Skin of body (tissue), 2 donors: ENCODE results near the gene SMIM36. TPM values are rescaled to one million over a fixed set of nuclear protein-coding genes. Genes with fewer than 3 reads are reported as not detected.
"Not testable (repeated sequence)": the region's sequence is repeated elsewhere in the genome, so short reads cannot be mapped to it uniquely, and the experiment has no call there.

ENCODE experiments used
- DNase-seq: peaks from one replicate; lab custom pipeline; 2025; lab: John Stamatoyannopoulos, UW
- total RNA-seq: library from RNA; depleted of rRNA; stranded (reverse); fragments of >200 nt; gene quantifications from one replicate; pipeline ENCODE4 v1.2.3, GENCODE V29; 2014

Gene SMIM36
- total RNA-seq, 1 donor from 2014 or later = not detected

DNA sequence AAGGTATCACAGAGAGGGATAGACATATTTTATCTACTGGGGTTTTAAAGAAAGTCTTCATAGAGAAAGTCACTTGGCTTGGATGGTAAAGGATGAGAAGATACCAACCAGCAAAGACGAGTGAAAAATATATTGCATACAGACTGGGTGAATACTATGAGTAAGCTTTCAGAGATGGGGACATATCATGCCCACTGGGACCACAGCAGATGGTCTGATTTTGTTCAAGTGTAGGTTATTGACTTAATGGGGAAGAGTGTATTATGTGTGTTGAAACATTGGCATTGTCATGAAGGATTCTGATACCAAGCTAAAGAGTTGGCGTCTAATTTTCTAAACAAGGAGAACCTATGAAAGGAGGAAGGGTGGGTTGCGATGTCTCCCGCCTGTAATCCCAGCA is 75.8 kb downstream of the SMIM36 start:
- no peak for DNase-seq

DNA sequence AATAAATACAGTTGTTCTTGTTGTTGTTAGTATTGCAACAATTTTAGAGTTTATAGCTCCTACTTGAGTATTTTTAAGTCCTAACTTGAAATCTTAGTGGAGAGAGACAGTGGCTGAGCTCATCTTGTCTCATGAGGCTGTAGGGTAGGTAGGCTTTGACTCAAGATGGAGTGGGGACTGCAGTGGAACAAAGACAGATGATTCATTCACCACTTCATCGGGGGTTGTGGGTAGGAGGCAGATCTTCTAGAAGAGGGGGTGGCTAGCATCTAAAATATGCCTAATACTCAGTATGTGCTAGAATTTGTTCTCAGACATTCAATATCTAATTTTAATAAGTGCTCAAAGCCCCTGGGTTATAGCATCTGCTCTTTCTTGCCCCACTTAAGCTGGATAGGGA is 76.5 kb downstream of the SMIM36 start:
- DNase-seq = no peak

DNA sequence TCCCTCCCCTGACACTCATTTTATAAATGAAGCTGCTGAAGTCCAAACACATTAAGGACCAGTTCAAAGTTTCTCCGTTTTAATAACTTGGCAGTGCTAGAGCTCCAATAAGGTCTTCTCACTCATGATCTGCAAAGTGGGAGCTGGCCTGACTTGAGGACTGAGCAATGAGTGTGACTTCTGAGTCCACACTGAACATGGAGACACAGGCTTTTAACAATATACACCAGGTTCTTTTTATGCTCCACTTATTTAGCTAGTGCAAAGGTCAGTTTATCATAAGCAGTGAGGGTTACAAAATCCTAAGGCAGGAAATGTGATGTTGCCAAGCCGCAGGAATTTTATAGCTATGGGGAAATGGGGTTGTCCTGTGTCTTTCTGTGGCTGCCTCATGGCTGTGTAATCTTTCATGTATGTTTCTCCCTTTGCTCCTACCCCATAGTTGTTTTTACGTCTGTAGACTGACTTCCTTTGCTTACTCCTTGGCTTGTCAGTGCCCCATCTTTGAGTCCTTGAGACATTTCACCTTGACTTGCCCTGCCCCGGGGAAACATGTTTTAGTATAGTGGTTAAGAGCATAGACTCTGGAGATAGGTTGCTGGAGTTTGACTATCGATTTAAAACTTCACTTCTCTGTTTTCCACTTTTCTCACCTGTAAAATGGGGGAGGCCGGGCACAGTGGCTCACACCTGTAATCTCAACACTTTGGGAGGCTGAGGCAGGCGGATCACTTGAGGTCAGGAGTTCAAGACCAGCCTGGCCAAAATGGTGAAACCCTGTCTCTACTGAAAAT is 77.4 kb downstream of the SMIM36 start:
- DNase-seq = peak; percentile 32

DNA sequence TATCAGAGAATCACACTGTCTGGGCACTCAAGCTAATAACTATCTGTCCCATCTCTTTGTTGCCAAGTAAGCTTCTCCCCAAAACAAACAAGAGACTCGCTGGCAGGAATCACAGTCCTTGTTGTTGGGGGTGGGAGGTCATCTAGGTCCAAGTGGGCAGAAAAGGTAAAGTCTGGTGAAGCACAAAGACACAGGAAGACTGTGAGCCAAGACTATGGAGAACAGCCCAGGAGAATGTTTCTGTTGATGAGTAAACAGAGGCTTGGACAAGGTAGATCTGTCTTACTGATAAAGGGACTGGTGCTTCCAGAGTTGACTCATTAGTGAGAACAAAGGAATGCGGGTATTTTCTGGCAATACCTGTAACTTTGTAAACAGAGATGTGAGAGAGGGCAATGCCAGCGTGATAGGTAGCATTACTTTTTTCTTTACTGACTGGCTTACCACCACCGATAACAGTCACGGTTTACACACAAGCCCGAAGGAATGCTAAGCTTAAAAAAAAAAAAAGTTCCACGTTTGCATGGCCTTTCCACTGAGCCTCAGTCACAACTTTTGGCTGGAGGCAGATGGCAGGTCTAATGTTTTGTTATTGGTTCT is 78.1 kb downstream of the SMIM36 start:
- DNase-seq = no peak

DNA sequence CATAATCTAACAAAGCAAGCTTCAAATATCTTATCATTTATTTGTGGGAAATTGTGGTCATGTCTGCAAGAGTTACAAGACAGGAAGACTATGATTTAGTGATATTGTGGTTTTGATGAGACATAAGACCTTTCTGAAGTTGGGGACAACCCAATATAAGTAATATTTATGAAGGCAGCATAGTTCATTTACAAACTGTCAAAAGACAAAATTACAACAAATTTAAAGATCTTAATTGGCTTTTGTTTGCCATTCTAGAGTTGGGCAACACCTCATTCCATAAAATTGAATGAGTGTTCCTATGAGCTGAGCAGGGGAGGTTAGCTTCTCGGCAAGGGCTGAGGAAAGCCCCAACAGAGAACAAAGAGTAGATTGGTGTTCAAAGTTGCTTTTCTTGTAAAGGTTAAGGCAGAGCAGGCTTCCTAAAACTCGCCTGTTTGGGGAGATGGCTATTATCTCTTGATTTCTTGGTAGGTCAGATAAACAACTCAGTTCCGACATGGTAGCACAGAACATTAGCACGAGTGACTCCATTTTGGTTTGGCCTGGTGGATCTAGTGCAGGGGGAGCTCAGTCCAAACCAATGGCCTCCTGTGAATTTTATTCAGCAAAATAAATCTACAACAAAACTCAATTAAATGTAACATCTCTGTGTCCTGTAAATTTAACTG is 78.8 kb downstream of the SMIM36 start:
- DNase-seq = no peak

DNA sequence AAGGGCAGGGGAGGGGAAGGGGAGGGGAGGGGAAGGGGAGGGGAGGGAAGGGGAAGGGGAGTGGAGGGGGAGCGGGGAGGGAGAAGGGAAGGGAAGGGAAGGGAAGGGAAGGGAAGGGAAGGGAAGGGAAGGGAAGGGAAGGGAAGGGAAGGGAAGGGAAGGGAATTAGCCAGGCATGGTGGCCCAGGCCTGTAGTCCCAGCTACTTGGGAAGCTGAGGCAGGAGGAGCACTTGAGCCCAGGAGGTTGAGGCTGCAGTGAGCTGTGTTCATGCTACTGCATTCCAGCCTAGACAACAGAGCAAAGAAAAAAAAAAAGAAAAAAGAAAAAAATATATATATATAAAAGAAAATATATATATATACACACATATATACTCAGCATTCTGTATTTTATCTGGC is 79.3 kb downstream of the SMIM36 start:
- DNase-seq = not testable (repeated sequence)

DNA sequence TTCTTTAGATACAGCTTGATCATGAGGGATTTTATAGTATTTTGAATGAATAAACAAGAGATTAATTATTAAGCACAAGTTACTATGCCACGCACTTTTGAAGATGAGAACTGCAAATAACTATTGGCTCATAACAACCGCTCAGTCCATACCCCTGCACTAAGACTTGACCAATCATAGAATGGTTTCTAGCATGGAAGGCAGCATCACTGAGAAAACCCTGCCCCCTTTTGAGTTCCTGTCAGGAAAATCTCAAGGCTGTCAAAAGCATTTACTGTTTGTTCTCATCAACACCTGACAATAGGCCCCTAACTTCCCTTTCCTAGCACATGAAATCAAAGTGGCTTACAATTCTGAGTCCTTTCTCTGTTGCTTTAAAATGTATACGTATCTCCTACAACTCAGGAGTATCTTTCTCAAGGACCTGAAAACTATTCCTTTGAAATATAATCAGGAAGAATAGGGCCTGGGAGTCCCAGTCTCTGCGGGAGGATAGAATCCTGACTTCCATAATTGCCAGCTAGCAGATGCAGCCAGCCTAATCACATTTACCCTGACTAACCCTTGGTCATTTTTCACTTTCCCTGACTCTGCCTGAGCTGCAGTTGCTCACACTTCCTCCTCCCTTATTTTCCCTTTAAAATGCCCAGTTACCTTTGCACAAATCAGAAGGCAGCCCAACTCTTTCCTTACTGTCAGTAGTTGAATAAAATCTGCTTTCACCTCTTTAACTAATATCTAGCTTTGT is 80.5 kb downstream of the SMIM36 start:
- no peak for DNase-seq

DNA sequence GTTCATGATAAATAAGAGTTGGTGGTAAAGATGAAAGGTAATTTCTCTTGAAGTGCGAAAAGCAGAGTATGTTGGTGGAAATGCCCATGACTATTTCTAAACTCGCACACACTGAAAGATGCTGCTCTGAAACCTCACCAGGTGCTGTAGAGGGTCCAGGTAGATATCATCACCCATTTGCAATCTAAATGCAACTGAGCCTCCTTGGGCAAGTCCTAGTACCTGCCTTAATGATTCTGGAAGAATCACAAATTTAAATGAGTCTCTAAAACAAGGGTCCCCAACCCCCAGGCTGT is 83.7 kb downstream of the SMIM36 start:
- no peak for DNase-seq

DNA sequence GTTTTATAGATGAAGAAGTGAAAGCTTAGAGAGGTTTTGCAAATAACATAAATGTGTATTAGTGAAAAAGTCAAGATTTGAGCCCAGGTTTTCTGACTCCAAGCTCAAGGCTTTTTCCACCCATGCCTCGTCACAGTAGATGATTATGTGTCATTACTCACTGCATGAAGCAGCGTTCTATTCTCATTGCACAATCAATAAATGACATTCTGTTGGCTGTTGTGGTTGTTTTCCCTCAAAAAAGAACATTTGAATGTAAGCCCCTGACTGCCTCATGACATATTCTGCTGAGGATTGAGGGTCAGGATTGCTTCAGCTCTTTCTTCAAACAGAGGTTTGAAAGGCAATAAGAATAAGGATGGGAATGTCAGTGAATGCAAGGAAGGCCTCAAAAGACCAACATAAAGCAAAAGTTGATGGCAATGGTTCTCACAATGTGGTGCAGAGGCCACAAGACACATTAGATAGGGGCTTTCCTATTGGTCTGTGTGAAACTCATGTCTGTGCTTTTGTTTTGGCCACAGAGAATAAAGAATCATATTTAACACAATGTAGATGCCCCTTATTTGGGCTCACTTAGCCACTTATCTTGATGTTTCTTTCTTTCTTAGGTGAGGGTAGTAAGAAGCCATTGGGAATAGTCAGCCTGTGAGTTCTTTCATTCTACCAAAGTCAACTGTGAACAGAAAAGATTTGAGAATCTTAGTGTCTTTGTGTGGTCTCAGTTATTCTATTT is 84.2 kb downstream of the SMIM36 start:
- DNase-seq = no peak

DNA sequence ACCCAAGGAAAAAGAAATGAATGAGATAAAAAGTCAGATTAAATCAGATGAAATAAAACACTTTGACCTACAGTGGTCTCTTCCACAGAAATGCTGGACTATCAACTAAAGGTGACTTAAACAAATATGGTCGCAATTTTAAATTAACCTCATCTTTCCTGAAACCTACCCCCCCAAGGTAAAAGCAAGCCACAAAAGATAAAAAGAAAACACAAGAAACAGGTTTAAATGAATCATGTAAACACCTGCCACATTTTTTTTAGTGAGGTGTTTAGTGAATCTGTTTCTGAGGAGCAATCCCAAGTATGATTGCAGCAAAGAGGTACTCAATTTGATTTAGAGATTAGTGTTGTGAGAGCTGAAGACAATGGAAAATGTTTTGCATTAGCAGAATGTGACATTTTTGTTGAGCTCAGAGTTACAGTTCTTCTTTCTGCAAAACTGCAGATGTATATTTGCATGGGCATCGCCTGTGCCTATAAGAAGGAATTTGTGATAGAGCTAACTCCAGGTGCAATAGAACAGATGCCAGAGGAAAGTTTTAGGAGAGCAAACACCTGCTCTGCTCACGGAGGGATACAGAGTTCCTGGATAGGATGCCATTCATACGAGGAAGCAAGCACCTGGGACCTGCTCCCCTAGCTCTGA is 86.2 kb downstream of the SMIM36 start:
- DNase-seq = no peak

DNA sequence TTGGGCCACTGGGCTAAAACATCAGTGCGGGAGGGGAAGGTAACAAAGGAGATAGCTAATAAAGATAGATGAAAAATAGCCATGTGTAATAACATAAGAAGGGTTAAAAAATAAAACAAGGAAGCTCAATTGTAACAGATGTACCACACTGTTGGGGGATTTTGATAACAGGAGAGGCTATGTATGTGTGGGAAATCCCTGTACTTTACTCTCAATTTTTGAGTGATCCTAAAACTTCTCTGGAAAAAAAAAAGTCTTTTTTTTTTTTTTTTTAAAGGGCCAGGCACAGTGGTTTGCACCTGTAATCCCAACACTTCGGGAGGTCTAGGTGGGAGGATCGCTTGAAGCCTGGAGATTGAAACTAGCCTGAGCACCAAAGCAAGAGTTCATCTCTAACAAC is 87.7 kb downstream of the SMIM36 start:
- no peak for DNase-seq

DNA sequence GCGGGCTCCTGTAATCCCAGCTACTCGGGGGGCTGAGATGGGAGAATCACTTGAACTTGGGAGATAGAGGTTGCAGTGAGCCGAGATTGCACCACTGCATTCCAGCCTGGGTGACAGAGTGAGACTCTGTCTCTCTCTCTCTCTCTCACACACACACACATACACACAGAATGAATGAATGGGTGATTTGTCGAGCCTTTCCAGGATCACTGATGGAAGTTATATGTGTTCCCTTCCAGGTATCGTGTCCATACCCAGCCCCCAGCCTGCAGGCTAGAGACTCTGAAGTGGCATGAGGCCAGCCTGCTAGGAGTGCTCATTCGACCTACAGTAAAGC is 88.5 kb downstream of the SMIM36 start:
- DNase-seq = not testable (repeated sequence)

DNA sequence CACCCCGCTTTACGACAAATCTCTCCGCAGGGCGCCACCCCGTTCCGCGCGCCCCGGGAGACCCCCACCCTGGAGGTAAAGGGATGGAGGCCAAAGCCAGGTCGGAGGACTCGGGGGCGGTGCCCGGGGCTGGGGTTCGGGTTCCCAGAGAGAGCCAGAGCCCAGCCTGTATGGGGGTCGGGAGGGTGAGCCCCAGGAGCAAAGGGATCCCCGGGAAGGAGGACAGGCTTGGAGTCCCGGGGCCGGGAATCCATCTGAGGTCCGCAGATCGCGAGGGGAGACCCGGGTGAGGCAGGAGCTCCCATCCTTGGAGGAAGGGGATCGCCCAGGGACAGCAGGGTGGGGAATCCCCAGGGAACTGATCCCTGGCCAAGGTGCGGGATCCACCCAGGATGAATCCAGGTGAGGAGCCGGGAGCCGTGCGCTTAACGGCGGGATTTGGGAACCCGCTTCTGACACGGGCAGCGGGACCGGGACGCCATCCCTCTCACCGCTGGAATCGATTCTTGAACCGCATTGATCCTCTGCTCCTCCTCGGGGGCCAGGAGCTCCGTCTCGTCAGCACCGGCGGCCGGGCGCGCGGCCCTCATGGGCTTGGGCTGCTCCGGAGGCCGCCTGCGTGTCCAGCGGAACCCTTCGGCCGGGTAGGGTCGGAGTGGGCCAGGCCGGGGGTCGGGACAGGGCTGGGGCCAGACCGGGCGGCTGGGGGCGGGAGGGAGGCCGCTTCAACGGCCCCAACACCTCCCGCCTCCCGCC is 89.9 kb downstream of the SMIM36 start, which contains the start of gene MMD:
Gene MMD (minus strand): TSS at position 657 of the 756 bp plus-strand sequence. CDS start 140 bp downstream, at position 517.
- DNase-seq = no peak

DNA sequence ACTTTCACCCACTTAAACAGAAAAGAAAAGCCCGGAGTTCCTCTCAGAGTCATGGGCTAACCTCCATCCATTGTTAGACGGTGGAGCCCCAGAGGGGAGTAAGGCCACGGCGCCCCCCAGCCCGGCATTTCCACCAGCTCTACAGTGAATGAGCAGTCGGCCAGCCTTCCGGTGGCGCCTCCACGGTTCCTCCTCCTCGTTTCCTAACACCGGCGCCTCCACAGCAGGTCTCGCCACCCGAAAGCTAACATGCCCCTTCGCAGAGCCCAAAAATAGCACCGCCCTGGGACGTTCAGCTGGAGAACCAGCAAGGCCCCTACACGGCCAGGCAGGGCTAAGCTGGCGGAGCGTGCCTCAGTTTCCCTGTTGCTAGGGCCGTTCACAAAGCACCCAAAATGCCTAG is 90.5 kb downstream of the SMIM36 start:
- no peak for DNase-seq

DNA sequence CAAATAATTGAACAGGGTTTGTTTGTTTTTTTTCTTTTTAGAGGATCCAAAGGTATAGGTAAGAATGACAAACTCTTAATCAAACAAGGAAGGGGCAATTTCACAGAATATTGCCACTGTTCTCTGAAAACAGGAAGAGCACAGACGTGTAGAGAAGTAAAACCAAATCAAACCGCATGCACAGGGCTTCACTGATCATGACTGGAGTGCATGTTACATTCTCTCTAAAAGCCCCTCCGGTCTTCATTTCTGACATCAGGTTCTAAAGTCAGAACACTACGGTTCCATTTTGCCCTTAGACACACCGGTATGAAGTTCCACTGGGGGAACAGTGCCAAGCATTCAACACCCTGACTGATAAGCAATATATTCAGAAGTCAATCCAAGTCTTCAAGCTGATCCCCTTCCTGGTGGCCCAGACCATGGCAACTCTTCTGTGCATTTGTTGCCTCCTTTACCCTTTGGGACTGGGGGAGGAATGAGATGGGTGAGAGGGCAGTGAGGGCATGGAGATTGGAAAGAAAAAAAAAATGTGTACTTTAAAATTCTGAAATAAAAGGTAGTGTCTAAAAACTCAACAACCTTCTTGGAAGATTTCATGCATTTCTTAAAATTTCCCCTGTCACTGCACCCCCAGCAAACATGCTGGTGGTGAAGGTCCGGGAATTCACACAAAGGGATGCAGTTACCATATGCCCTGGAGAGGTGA is 91.0 kb downstream of the SMIM36 start:
- no peak for DNase-seq

DNA sequence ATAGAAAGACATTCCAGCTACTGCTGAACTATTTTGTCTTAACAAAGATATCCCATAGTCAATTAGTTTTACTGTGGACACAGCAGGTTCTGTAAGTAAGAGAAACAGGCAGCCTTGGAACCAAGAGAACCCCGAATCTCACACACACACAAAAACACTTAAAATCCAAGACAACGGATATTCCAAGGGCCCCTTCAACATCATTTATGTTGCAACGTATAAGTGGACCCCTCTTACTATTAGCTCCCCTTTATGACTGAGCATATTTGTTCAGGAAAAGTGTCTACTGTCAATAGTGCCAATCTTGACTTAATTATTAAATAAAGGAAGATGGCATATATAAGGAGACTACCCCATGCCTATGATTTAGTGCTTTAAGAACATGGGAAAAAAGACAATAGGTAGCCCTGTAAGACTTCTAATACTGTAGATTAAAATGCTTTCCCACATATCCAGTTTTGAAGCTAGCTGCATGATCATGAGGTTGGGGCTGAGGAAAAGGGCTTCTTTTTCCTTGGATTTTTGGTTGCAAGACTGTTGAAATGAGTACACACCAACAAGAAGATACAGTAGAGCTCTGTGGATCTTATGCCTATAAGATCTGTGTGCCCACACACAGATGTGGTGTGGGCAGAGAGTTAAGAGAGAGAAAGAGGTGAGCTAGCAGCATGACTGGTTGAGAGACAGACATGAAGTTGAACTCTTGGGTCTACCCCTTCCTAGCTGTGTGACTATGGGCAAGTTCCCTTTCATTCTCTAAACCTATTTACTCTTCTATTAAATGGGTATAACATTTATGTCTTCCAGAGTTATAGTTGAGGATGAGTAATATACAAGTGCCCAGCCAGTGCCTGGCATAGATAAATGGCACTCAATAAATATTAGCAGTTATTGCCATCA is 92.6 kb downstream of the SMIM36 start:
- no peak for DNase-seq

DNA sequence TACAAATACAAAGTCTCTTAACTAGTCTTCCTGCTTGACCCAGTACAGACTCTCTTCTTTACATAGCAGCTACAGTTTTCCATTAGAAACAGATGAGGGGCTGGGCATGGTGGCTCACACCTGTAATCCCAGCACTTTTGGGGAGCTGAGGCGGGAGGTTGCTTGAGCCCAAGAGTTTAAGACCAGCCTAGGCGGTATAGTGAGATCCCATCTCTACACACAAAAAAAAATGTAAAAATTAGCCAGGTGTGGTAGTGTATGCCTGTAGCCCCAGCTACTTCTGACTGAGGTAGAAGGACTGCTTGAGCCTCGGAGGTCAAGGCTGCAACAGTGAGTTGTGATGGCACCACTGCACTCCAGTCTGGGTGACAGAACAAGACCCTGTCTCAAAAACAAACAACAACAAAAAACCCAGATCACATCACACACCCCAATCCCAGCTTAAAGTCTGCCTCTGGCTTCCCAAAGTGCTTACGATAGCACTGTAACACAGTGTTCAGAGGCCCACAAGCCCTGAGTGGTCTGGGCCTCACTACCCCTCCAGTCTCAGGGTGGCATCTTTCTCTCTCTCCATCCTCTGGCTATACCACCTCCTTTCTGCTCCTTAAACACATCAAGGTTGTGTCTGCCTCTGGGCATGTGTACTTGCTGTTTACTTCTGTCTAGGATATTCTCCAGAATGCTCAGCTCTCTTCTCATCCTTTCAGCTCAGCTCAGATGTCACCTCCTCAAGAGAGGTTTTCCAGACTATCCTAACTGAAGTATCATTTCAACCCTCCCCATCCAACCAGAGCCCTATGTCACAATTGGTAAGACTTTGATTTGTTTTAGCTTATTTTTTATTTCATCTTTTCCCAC is 93.6 kb downstream of the SMIM36 start:
- no peak for DNase-seq
